Measurements from ENCODE around the gene RPRD2.

GRCh38 chr1:150498342-150498741, 134.4 kb downstream of the RPRD2 start:
- TF ChIP-seq POLR2A (IDR thresholded peaks at IDR 0.05; ENCODE audit: low read depth, low read length) (no peak), POLR2AphosphoS5 (IDR thresholded peaks at IDR 0.05; ENCODE audit: low read depth, low read length) (no peak)

Measured in GM12891 (cell line).